Upper lobe of right lung (tissue), 1 donor: Measurements from ENCODE around the gene ATG4D. TPM values are rescaled to one million over a fixed set of nuclear protein-coding genes. Genes with fewer than 3 reads are reported as not detected.
"Not testable (repeated sequence)": the region's sequence is repeated elsewhere in the genome, so short reads cannot be mapped to it uniquely, and the experiment has no call there.

Source experiments
- ATAC-seq: fragments of 200-7000 bp; cut with Tn5 transposase; one replicate; pipeline ENCODE4 v1.9.1; 2020; ENCODE audit warnings: mild to moderate bottlenecking, moderate library complexity
- DNase-seq: peaks from one replicate; pipeline ENCODE4 v3.0.0-alpha.2; 2020
- H3K27ac ChIP-seq: fragments of 200-600 bp; one replicate; pipeline ENCODE4 v1.8.0; 2022
- H3K27me3 ChIP-seq: fragments of 200-600 bp; one replicate; pipeline ENCODE4 v1.8.0; 2022; ENCODE audit warnings: mild to moderate bottlenecking
- H3K36me3 ChIP-seq: fragments of 200-600 bp; one replicate; pipeline ENCODE4 v1.8.0; 2022
- H3K4me1 ChIP-seq: fragments of 200-600 bp; one replicate; pipeline ENCODE4 v1.8.0; 2022
- H3K4me3 ChIP-seq: fragments of 200-600 bp; one replicate; pipeline ENCODE4 v1.8.0; 2022; ENCODE audit warnings: mild to moderate bottlenecking
- H3K9me3 ChIP-seq: fragments of 200-600 bp; one replicate; pipeline ENCODE4 v1.8.0; 2022
- CTCF ChIP-seq: fragments of 200-600 bp; IDR thresholded peaks from one replicate; pipeline ENCODE4 v1.8.0; 2022; ENCODE audit warnings: antibody characterized with exemption
- intact Hi-C: fragments of 100-400 bp; cut with DNase I; formaldehyde crosslinking; loops from one replicate; pipeline ENCODE4 v1.11.0; 2022
- total RNA-seq: library from RNA; stranded (reverse); fragmentation: NEBNext Ultra II Directional; extraction: Animal tissue kit (Norgen Biotek cat#: 25700); gene quantifications from one replicate; pipeline ENCODE4 v1.2.1, GENCODE V29; 2021
- donor health status: DM: no; HTN: yes; CAD: no; lungs with severe emphysema.

The ATG4D gene
- total RNA-seq, 1 donor from 2014 or later, result 21.0 TPM

- no peak overlapping the region for H3K4me3 ChIP-seq
- no peak for ATAC-seq
- H3K9me3 ChIP-seq, result no peaks in the 10 kb centered on the region
- no peak for DNase-seq
- intact Hi-C loops, result no loop called here
- no peak overlapping the region for H3K27ac ChIP-seq
- H3K4me1 ChIP-seq, result peaks cover 20% of the 10 kb centered on the region
- H3K36me3 ChIP-seq, result no peaks in the 10 kb centered on the region
- H3K27me3 ChIP-seq, result peaks cover 40% of the 10 kb centered on the region
- no peak for TF ChIP-seq CTCF
Observed at GRCh38 chr19:10521461-10522171, 22.1 kb upstream of the ATG4D start.

DNA sequence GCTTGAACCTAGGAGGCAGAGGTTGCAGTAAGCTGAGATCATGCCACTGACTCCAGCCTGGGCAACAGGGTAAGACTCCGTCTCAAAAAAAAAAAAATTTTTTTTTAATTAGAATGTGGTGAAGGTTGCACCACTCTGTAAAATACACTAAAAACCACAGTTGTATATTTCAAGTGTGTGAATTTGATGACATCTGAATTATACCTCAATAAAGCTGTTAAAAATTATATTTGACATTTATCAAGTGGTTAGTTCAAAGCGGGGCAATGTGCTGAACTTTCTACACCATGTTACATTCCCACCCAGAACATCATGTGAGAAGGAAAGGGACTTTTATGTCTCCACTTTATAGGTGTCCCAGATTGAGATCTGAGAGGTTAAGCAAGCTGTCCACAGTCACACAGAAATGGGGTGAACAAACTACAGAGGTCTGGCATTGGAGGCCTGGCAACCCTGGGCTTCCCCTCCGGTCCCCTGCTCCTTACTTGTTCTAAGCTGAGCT lies 20.5 kb upstream of the ATG4D start:
- Histone ChIP-seq H3K36me3 (no peaks in the 10 kb centered on the region), H3K4me3 (no peak overlapping the region), H3K4me1 (peaks cover 6% of the 10 kb centered on the region), H3K27ac (no peak overlapping the region), H3K9me3 (no peaks in the 10 kb centered on the region), H3K27me3 (peaks cover 24% of the 10 kb centered on the region)
- intact Hi-C loops, result no loop called here
- DNase-seq, result no peak
- TF ChIP-seq CTCF, result no peak
- ATAC-seq, result no peak

DNA sequence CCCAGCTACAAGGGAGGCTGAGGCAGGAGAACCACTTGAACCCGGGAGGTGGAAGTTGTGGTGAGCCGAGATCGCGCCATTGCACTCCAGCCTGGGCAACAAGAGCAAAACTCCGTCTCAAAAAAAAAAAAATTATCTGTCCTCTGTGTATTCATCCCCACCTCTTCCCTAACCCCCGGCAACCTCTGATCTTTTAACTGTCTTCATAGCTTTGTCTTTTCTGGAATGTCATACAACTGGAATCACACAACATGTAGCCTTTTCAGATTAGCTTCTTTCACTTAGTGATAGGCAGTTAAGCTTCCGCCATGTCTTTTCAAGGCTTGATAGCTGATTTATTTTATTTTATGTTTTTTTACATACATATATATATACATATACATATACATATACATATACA lies 18.1 kb upstream of the ATG4D start:
- DNase-seq (no peak), ATAC-seq (no peak)
- no peak for TF ChIP-seq CTCF
- intact Hi-C loops, result no loop called here
- Histone ChIP-seq H3K27ac (no peak overlapping the region), H3K27me3 (peaks cover 5% of the 10 kb centered on the region), H3K9me3 (no peaks in the 10 kb centered on the region), H3K4me3 (no peak overlapping the region), H3K4me1 (no peaks in the 10 kb centered on the region), H3K36me3 (no peaks in the 10 kb centered on the region)

GRCh38 chr19:10526887-10527286 lies 16.8 kb upstream of the ATG4D start:
- H3K9me3 ChIP-seq, H3K4me3 ChIP-seq, ATAC-seq, DNase-seq, H3K36me3 ChIP-seq, intact Hi-C loops, H3K27ac ChIP-seq, H3K4me1 ChIP-seq, H3K27me3 ChIP-seq: not testable (repeated sequence)

DNA sequence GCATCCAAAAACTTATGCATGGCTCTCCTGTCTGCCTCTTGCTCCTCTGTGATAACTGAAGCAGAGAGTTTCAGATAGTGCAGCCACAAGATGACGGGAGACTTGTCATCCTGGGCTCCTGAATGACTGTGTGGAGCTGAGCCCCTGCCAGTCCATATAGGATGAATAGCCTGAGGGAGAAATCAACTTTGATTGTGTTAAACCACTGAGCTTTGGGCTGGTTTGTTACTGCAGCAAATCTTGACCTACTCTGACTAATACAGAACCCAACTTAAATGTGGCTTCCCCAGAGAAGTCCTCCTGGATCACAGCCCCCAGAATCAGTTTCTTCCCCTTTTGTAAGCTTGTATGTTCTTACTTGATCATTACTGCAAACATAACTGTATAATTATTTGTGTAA lies 11.2 kb upstream of the ATG4D start:
- Histone ChIP-seq H3K9me3 (no peaks in the 10 kb centered on the region), H3K27me3 (peaks cover 5% of the 10 kb centered on the region), H3K4me1 (no peaks in the 10 kb centered on the region), H3K27ac (no peak overlapping the region), H3K4me3 (no peak overlapping the region), H3K36me3 (no peaks in the 10 kb centered on the region)
- intact Hi-C loops, result no loop called here
- ATAC-seq (no peak), DNase-seq (no peak)
- no peak for TF ChIP-seq CTCF

- intact Hi-C loops, result no loop called here
- H3K4me3 ChIP-seq, result no peak overlapping the region
- TF ChIP-seq CTCF, result no peak
- no peaks in the 10 kb centered on the region for H3K9me3 ChIP-seq
- no peaks in the 10 kb centered on the region for H3K4me1 ChIP-seq
- DNase-seq (no peak), ATAC-seq (peak; percentile 48)
- H3K27ac ChIP-seq, result no peak overlapping the region
- H3K27me3 ChIP-seq, result peaks cover 5% of the 10 kb centered on the region
- H3K36me3 ChIP-seq, result no peaks in the 10 kb centered on the region
Observed at GRCh38 chr19:10533646-10534386, 9.9 kb upstream of the ATG4D start.
